GM12865 (cell line): ENCODE results near the gene NRM.

Experiments used
- DNase-seq: peaks from one replicate; pipeline ENCODE4 v3.0.0; 2010; ENCODE audit warnings: low read depth
- H3K4me3 ChIP-seq: 2 replicates; pipeline ENCODE4 v1.5.1; 2011; ENCODE audit warnings: mild to moderate bottlenecking, low read depth, low read length, control low read depth
- TF ChIP-seq, protein P1 (sequence below): IDR thresholded peaks from 2 replicates; pipeline ENCODE4 v1.5.1; 2011; ENCODE audit warnings: low read length, control low read depth, low read depth, inconsistent platforms; ENCODE audit not compliant: insufficient read depth; ENCODE audit errors: missing control alignments

The NRM gene

DNA sequence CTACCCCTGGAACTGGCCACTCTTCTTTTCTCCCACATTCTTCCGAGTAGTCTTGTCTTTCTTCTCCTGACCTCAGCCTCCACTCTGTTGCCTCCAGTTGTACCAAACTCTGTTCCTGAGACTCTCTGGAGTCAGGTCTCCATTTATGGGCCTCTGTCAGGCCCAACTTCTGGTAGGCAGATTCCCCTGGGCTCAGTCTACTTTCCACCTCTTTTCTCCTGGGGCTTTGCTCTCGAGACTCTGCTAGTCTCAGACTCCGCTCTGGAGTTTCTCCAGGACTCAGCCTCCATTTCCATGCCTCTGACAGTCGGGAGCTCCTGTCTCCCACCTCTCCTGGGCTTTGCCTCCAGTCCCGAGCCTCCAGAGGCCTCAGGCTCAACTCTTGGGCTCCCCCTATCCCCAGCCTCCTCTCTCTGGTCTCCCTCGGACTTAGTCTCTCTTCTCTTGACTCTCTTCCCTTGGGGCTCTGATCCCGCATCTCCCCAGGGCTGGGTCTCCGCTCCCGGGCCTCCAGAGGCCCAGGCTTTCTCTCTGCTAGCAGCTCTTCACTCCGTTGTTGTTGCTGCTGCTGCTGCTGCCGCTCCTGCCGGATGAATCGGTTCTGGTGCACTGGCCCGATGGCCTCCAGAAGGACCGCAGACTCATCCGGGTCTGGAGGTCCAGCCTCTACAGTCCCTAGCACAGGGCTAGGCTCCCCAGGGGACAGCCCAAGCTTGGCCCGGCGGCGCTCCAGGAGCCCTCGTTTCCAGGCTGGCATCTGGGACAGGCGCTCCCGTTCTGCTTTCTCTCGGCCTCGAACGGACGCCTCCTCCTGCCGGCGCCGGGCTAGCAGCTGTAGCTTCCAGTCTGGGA is 5.4 kb downstream of the NRM start:
- peak; percentile 42 for DNase-seq
- peak overlapping the region; percentile 96 for H3K4me3 ChIP-seq
- TF ChIP-seq, protein P1, sequence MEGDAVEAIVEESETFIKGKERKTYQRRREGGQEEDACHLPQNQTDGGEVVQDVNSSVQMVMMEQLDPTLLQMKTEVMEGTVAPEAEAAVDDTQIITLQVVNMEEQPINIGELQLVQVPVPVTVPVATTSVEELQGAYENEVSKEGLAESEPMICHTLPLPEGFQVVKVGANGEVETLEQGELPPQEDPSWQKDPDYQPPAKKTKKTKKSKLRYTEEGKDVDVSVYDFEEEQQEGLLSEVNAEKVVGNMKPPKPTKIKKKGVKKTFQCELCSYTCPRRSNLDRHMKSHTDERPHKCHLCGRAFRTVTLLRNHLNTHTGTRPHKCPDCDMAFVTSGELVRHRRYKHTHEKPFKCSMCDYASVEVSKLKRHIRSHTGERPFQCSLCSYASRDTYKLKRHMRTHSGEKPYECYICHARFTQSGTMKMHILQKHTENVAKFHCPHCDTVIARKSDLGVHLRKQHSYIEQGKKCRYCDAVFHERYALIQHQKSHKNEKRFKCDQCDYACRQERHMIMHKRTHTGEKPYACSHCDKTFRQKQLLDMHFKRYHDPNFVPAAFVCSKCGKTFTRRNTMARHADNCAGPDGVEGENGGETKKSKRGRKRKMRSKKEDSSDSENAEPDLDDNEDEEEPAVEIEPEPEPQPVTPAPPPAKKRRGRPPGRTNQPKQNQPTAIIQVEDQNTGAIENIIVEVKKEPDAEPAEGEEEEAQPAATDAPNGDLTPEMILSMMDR = peak; percentile 33

DNA sequence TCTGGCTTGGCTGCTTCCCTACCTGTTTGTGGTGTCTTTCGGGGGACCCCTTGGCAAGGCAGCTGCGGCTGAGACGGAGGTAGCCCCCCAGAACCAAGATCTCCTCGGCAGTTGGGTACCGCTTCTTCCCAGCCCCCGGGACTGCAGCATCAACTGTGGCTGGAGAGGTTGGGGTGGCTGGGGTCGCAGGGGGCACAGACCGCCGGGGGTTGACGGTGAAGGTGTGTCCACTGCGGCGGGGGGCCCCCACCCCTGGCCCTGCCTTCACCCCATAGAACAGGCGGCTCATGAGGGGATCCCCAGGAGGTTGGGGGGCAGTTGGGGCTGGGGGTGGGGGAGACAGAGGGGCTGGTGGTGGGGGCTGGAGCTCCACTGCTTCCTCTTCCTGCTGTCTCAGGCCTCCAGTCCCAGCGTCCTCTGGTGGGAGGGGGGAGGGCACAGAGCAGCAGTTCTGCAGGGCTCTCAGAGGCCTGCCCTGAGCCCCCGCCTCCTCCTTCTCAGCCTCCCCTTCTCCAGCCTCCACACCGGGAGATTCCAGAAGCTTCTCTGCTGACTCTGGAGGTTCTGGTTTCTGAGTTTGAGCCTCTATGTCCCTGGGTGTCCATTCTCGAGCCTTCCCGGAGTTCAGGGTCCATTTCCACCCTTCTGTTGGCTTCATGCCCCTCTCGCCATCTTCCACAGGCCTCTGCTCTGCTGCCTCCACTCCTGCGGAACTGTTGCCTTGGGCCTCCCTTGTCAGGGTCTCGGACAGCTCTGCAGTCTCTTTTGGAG is 6.2 kb downstream of the NRM start:
- peak; percentile 71 for DNase-seq
- TF ChIP-seq, protein P1 = no peak
- peak overlapping the region; percentile 96 for H3K4me3 ChIP-seq

DNA sequence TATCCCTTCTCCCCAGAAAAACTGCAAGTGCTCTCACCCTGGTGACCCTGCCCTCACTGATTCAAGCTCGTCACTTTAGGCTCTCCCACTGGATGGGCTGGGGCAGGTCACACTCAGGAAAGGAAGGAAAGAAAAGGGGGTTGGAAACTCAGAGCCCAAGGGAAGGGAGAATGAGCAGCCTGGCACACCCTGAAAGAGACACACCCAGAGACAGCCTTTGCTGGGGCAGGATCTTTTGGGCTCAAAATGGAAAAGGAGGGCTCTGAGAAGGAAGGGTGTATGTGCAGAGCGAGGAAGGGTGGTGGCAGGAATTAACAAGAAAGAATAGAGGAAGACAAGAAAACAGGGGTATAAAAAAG is 6.8 kb downstream of the NRM start:
- H3K4me3 ChIP-seq = peak overlapping the region; percentile 96
- DNase-seq = no peak
- TF ChIP-seq, protein P1 = no peak

DNA sequence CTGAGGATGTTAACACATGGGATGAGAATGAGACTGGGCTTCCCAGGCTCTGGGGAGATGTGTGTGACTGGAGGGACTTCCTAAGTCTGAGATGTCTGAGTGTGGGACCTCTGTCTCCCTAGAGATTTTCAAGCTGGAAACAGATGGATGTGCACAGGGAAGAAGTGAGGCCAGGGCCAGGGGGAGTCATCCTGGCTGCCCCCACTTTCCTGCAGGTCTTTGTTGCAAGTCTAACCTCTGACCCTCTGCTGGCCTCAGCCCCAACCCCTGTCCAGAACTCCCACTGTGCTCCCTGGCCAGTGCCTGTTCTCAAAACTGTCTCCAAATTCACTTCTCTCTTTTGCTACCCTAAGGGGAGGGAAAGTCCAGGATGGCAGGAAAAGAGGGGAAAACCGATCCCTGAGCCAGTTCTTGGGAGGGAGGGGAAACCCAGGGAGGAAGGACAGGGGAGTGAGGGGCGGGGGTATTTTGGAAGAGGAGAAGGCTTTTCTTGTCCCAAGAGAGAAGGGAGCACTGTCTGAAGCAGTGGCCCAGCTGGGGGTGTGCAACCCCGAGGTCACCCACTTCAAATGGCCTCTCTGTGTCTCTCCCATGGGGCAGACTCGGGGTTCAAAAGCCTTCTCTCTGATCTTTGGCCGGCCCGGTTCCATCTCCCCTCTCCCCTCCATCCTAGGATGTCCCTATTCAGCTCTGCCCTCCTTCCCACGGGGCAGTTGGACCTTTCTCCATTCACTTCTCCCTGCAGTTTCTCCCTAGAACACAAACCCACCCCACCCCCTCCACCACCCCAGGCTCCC is 7.4 kb downstream of the NRM start:
- H3K4me3 ChIP-seq = peak overlapping the region; percentile 96
- TF ChIP-seq, protein P1 = no peak
- DNase-seq = no peak

DNA sequence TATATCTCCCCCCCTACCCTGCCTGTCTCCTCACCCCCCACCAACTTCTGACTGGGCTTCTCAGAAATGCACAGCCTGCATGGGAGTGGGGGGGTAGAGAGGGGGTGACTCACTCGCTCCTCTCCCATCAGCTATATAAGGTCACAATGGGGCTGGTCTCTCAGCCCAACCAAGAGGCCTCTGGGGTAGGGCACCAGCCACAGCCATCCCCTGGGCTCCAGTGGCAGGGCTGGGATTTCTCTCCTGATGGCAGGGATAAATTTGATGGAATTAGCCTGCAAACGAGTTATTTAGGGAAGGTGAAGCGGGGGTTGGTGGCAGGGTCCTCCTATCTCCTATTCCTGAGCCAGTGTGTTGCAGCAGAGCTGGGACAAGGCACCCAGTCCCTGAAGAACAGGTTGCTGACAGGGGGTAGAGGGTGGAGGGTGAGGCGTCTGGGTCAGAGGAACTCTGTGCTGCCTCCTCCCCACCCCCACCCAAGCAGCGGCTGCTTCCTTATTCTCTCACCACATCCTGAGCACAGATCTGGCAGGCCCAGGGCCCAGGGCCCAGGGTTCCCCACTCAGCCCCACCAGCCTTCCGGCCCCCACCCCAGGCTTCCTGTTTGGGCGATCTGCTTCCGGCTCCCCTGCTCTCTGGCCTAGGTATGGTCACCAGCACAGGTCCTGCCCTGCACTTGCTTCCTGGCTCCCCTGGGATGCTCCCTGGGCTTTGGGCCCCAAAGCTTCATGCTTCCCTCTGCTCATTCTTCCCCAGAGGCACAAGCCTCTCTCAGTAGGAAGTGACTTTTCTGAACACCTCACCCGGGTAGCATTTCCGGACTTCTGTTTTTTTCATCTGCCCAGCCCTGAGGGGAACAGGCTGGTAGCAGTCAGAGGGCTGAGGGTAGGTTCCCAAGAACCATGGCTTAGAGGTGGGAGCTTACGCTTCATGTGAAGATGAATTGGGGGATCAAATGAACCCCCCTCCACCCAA is 8.4 kb downstream of the NRM start:
- DNase-seq = peak; percentile 95
- peak overlapping the region; percentile 96 for H3K4me3 ChIP-seq
- TF ChIP-seq, protein P1 = no peak

DNA sequence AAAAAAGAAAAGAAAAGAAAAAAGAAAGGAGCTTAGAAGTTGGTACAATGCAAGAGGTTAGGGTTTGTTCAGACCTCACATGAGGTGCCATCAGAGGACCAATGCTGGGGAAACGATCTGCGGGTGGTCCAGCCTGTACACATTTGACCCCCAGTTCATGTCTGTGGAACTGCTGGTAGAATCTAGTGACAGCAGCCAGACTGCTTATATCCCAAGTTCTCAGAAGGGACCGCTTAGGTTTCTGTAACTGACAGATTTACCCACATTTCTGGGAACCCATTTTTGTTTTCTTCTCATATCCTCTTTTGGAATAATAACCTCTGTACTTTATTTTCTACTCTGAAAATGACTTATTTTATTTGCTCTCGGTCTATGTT is 9.0 kb downstream of the NRM start:
- peak overlapping the region; percentile 96 for H3K4me3 ChIP-seq
- TF ChIP-seq, protein P1 = no peak
- peak; percentile 36 for DNase-seq
